Glutamatergic neuron (in vitro differentiated cells): ENCODE measurements around the gene CFHR3. TPM values are rescaled to one million over a fixed set of nuclear protein-coding genes. Genes with fewer than 3 reads are reported as not detected.
"Not testable (repeated sequence)": the region's sequence is repeated elsewhere in the genome, so short reads cannot be mapped to it uniquely, and the experiment has no call there.

ENCODE experiments used
- DNase-seq: peaks from one replicate; pipeline ENCODE4 v3.0.0; 2022
- H3K27ac Mint-ChIP-seq: one replicate; pipeline ENCODE4 v1.8.0; 2020; ENCODE audit warnings: mild to moderate bottlenecking, mixed read lengths, inconsistent platforms; ENCODE audit not compliant: unreplicated experiment
- H3K27me3 Mint-ChIP-seq: one replicate; pipeline ENCODE4 v1.8.0; 2020; ENCODE audit warnings: mild to moderate bottlenecking, moderate library complexity, mixed read lengths, inconsistent platforms; ENCODE audit not compliant: unreplicated experiment
- H3K36me3 Mint-ChIP-seq: one replicate; pipeline ENCODE4 v1.8.0; 2020; ENCODE audit warnings: mild to moderate bottlenecking, mixed read lengths, inconsistent platforms; ENCODE audit not compliant: unreplicated experiment
- H3K4me1 Mint-ChIP-seq: one replicate; pipeline ENCODE4 v1.8.0; 2020; ENCODE audit warnings: mild to moderate bottlenecking, low read depth, mixed read lengths, inconsistent platforms; ENCODE audit not compliant: unreplicated experiment
- H3K4me3 Mint-ChIP-seq: one replicate; pipeline ENCODE4 v1.8.0; 2020; ENCODE audit warnings: mild to moderate bottlenecking, mixed read lengths, inconsistent platforms; ENCODE audit not compliant: unreplicated experiment
- H3K9me3 Mint-ChIP-seq: one replicate; pipeline ENCODE4 v1.8.0; 2020; ENCODE audit warnings: mild to moderate bottlenecking, moderate library complexity, mixed read lengths, inconsistent platforms; ENCODE audit not compliant: unreplicated experiment
- CTCF ChIP-seq: fragments of 200-600 bp; sonication (generic); IDR thresholded peaks from one replicate; pipeline ENCODE4 v1.5.0; 2021; ENCODE audit not compliant: partially characterized antibody, unreplicated experiment
- total RNA-seq: library from RNA; stranded (reverse); fragmentation: NEBNext Ultra II Directional; extraction: Animal tissue kit (Norgen Biotek cat#: 25700); gene quantifications from one replicate; pipeline ENCODE4 v1.2.1, GENCODE V29; 2021; ENCODE audit not compliant: unreplicated experiment

The CFHR3 gene
- total RNA-seq, 1 donor from 2014 or later, result not detected

GRCh38 chr1:196808529-196809235 is 34.0 kb downstream of the CFHR3 start:
- no peak for TF ChIP-seq CTCF
- Mint-ChIP-seq H3K27ac (no peak overlapping the region), H3K36me3 (no peaks in the 10 kb centered on the region), H3K27me3 (no peaks in the 10 kb centered on the region), H3K9me3 (no peaks in the 10 kb centered on the region), H3K4me1 (no peaks in the 10 kb centered on the region), H3K4me3 (no peak overlapping the region)
- no peak for DNase-seq

DNA sequence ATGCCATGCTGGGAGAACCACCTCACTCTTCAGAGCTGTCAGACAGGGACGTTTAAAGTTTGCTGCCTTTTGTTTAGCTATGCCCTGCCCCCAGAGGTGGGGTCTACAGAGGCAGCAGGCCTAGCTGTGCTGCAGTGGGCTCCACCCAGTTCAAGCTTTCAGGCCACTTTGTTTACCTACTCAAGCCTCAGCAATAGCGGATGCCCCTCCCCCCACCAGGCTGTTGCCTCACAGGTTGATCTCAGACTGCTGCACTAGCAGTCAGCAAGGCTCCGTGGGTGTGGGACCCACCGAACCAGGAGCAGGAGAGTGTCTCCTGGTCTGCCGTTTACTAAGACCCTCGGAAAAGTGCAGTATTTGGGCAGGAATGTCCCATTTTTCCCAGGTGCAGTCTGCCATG is 42.8 kb downstream of the CFHR3 start:
- H3K9me3 Mint-ChIP-seq, H3K27ac Mint-ChIP-seq, H3K4me1 Mint-ChIP-seq, H3K36me3 Mint-ChIP-seq, H3K4me3 Mint-ChIP-seq, H3K27me3 Mint-ChIP-seq, DNase-seq: not testable (repeated sequence)

DNA sequence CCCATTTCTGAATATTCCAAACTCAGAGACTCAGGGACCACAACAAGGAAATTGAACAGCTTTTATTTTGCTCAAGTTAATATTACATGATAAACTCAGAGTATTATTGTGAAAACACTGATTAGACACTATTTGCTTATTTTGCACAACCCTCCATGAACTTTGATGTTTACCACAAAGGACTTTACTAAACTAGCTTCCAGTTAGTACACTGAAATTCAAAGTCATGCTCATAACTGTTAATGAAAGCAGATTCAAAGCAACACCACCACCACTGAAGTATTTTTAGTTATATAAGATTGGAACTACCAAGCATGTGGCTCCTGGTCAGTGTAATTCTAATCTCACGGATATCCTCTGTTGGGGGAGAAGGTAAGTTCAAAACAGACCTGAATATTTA is 44.9 kb downstream of the CFHR3 start, which contains the start of gene CFHR1:
CFHR1 (plus strand) TSS at position 201 of the 400 bp plus-strand sequence; CDS start at position 315, 114 bp downstream.
- H3K27me3 Mint-ChIP-seq, H3K4me1 Mint-ChIP-seq, H3K36me3 Mint-ChIP-seq, H3K9me3 Mint-ChIP-seq, H3K4me3 Mint-ChIP-seq, DNase-seq, H3K27ac Mint-ChIP-seq: not testable (repeated sequence)

- not testable (repeated sequence) for H3K9me3 Mint-ChIP-seq, H3K4me3 Mint-ChIP-seq, H3K36me3 Mint-ChIP-seq, DNase-seq, H3K27ac Mint-ChIP-seq, H3K4me1 Mint-ChIP-seq, H3K27me3 Mint-ChIP-seq
- peak; percentile 53 for TF ChIP-seq CTCF
Measured at GRCh38 chr1:196827860-196828259, 53.2 kb downstream of the CFHR3 start.

Other genes starting within 250 kb of the CFHR3 start
- 126 TPM for gene KCNT2, start 166.4 kb upstream of the CFHR3 start, total RNA-seq
- gene CFH, start 122.8 kb upstream of the CFHR3 start, total RNA-seq, result not detected
- gene CFHR1, start 44.9 kb downstream of the CFHR3 start, total RNA-seq, result not detected
- not detected for gene CFHR4, start 113.2 kb downstream of the CFHR3 start, total RNA-seq
- gene CFHR2, start 168.9 kb downstream of the CFHR3 start, total RNA-seq, result not detected
- not detected for gene CFHR5, start 202.7 kb downstream of the CFHR3 start, total RNA-seq